Peyer's patch (tissue), 4 donors: ENCODE data around the gene GFI1.

Source experiments
- CTCF ChIP-seq, 6 experiments: fragments of 450-650 bp in 4 of 6; fragments of 200-600 bp in 2 of 6; sonication (generic) in 1 of 6; IDR thresholded peaks; one replicate each; pipeline ENCODE4 v1.5.1; 2017 to 2019; ENCODE audit warnings: antibody characterized with exemption in 6 of 6, mild to moderate bottlenecking in 3 of 6, moderate library complexity in 1 of 6
- POLR2A ChIP-seq, 2 donors: fragments of 450-650 bp; IDR thresholded peaks; one replicate each; pipeline ENCODE4 v1.5.1; 2017; ENCODE audit warnings: antibody characterized with exemption in 2 of 2, mild to moderate bottlenecking in 2 of 2, moderate library complexity in 2 of 2

- no peak for TF ChIP-seq POLR2A (IDR thresholded peaks at IDR 0.05)
- TF ChIP-seq CTCF (IDR thresholded peaks at IDR 0.05): no peak
Measured at GRCh38 chr1:92504291-92505014, 17.7 kb upstream of the GFI1 start.
